IMR-90 (cell line): ENCODE data around the gene VRK2. TPM values are rescaled to one million over a fixed set of nuclear protein-coding genes. Genes with fewer than 3 reads are reported as not detected.

ENCODE experiments used
- ATAC-seq: fragments of 200-7000 bp; cut with Tn5 transposase; 2 replicates; pipeline ENCODE4 v1.9.1; 2020; ENCODE audit warnings: low read depth, mild to moderate bottlenecking, moderate library complexity
- BruUV-seq: library from RNA; stranded (reverse); fragments of 400-500 nt; replicated peaks from 2 replicates; lab custom pipeline; 2021; lab: Mats Ljungman, UMichigan
- CTCF ChIA-PET: fragments of 300-600 bp; formaldehyde crosslinking; extraction: SDS; loops from one replicate; lab custom pipeline; 2021; ENCODE audit warnings: antibody characterized with exemption; lab: Yijun Ruan, JAX
- POLR2A ChIA-PET: fragments of 300-600 bp; sonication (Branson Sonifier 250); formaldehyde crosslinking; loops from one replicate; lab custom pipeline; 2022; ENCODE audit warnings: antibody characterized with exemption; ENCODE audit not compliant: unreplicated experiment; lab: Charles Lee
- DNase-seq: peaks from one replicate; pipeline ENCODE4 v3.0.0; 2013
- H2AFZ ChIP-seq: replicated peaks from 2 replicates; pipeline ENCODE3; 2013; ENCODE audit warnings: low read length, mild to moderate bottlenecking; ENCODE audit not compliant: poor library complexity
- H2AK5ac ChIP-seq: 2 replicates; pipeline ENCODE4 v1.6.1; 2013; ENCODE audit warnings: low read depth, low read length, inconsistent platforms
- H2AK9ac ChIP-seq: replicated peaks from 2 replicates; pipeline ENCODE3; 2013; ENCODE audit warnings: mild to moderate bottlenecking, low read depth, low read length, moderate library complexity; ENCODE audit not compliant: poor library complexity
- H2BK120ac ChIP-seq: 2 replicates; pipeline ENCODE4 v1.6.1; 2013; ENCODE audit warnings: low read depth, low read length, inconsistent platforms
- H2BK15ac ChIP-seq: 3 replicates; pipeline ENCODE4 v1.6.1; 2013; ENCODE audit warnings: low read depth, low read length, inconsistent platforms
- H2BK20ac ChIP-seq: 2 replicates; pipeline ENCODE4 v1.6.1; 2013; ENCODE audit warnings: low read depth, mild to moderate bottlenecking, inconsistent platforms, low read length, moderate library complexity
- H2BK5ac ChIP-seq: 2 replicates; pipeline ENCODE4 v1.6.1; 2013; ENCODE audit warnings: mild to moderate bottlenecking, low read depth, low read length, inconsistent platforms; ENCODE audit not compliant: poor library complexity, severe bottlenecking
- H3K14ac ChIP-seq: replicated peaks from 2 replicates; pipeline ENCODE4 v1.6.1; 2013; ENCODE audit warnings: low read depth, low read length, inconsistent platforms
- H3K18ac ChIP-seq: 2 replicates; pipeline ENCODE4 v1.6.1; 2013; ENCODE audit warnings: low read depth, low read length, control low read depth
- H3K23ac ChIP-seq: 2 replicates; pipeline ENCODE4 v1.6.1; 2013; ENCODE audit warnings: low read depth, low read length, inconsistent platforms
- H3K27ac ChIP-seq: 2 replicates; pipeline ENCODE4 v1.5.1; 2013; ENCODE audit warnings: mild to moderate bottlenecking, control low read depth, low read length; ENCODE audit not compliant: insufficient read depth
- H3K27me3 ChIP-seq: 2 replicates; pipeline ENCODE4 v1.6.1; 2013; ENCODE audit warnings: low read length; ENCODE audit not compliant: control insufficient read depth, insufficient read depth
- H3K36me3 ChIP-seq: 2 replicates; pipeline ENCODE4 v1.6.1; 2013; ENCODE audit warnings: low read length, mixed read lengths; ENCODE audit not compliant: control insufficient read depth, insufficient read depth
- H3K4ac ChIP-seq: 2 replicates; pipeline ENCODE4 v1.6.1; 2013; ENCODE audit warnings: low read depth, low read length, inconsistent platforms
- H3K4me1 ChIP-seq: 2 replicates; pipeline ENCODE4 v1.6.1; 2013; ENCODE audit warnings: low read length, mixed read lengths; ENCODE audit not compliant: control insufficient read depth, insufficient read depth
- H3K4me2 ChIP-seq: 2 replicates; pipeline ENCODE4 v1.6.1; 2013; ENCODE audit warnings: low read depth, mild to moderate bottlenecking, control low read depth, low read length, moderate library complexity
- H3K4me3 ChIP-seq: 2 replicates; pipeline ENCODE4 v1.5.1; 2013; ENCODE audit warnings: low read depth, mild to moderate bottlenecking, control low read depth, low read length, moderate library complexity; ENCODE audit not compliant: insufficient read depth
- H3K56ac ChIP-seq: 2 replicates; pipeline ENCODE4 v1.6.1; 2013; ENCODE audit warnings: low read length, inconsistent platforms; ENCODE audit not compliant: insufficient read depth; ENCODE audit errors: extremely low read depth
- H3K79me1 ChIP-seq, 2 experiments: 2 replicates each; pipeline ENCODE4 v1.6.1; 2013; ENCODE audit warnings: low read length in 2 of 2, inconsistent platforms in 1 of 2, low read depth in 1 of 2
- H3K9ac ChIP-seq: 2 replicates; pipeline ENCODE4 v1.6.1; 2013; ENCODE audit warnings: low read depth, low read length, control low read depth
- H3K9me1 ChIP-seq: 2 replicates; pipeline ENCODE4 v1.6.1; 2013; ENCODE audit warnings: low read length, inconsistent platforms; ENCODE audit not compliant: insufficient read depth
- H3K9me3 ChIP-seq: 2 replicates; pipeline ENCODE4 v1.6.1; 2013; ENCODE audit warnings: low read length; ENCODE audit not compliant: control insufficient read depth, insufficient read depth
- H4K20me1 ChIP-seq: 2 replicates; pipeline ENCODE4 v1.6.1; 2013; ENCODE audit warnings: low read length, inconsistent platforms; ENCODE audit not compliant: insufficient read depth
- H4K5ac ChIP-seq: 2 replicates; pipeline ENCODE4 v1.6.1; 2013; ENCODE audit warnings: mild to moderate bottlenecking, low read depth, low read length, control low read depth
- H4K8ac ChIP-seq, 2 experiments: 2 replicates each; pipeline ENCODE4 v1.6.1; 2013; ENCODE audit warnings: low read depth in 2 of 2, low read length in 2 of 2, control low read depth in 1 of 2, inconsistent platforms in 1 of 2
- H4K91ac ChIP-seq: 2 replicates; pipeline ENCODE4 v1.6.1; 2013; ENCODE audit warnings: low read depth, low read length, inconsistent platforms; ENCODE audit not compliant: insufficient read depth
- CEBPB ChIP-seq: IDR thresholded peaks from 2 replicates; pipeline ENCODE4 v1.6.1; 2012; ENCODE audit warnings: low read depth, low read length, improper control_type of control experiment
- FOS ChIP-seq: fragments of 150-350 bp; IDR thresholded peaks from 2 replicates; pipeline ENCODE4 v1.6.1; 2016; ENCODE audit warnings: low read depth, low read length
- WGBS, 2 experiments: methylation state at CpG; one replicate each; pipeline versions ENCODE4 v1.1.5 to v1.1.7; 2013; ENCODE audit warnings: missing lambda C conversion rate in 2 of 2; ENCODE audit not compliant: insufficient read length in 1 of 2; ENCODE audit errors: extremely low coverage in 2 of 2; 5-methylcytosine and 5-hydroxymethylcytosine counted together
- dilution Hi-C: fragments of 300-500 bp; cut with HindIII; formaldehyde crosslinking; loops from one replicate; pipeline ENCODE4 v1.14.3; 2018; ENCODE audit warnings: low sequenced_read_pairs; ENCODE audit not compliant: unreplicated experiment
- in situ Hi-C: fragments of 300-500 bp; cut with MboI; formaldehyde crosslinking; loops from 3 replicates; pipeline ENCODE4 v1.14.3; 2019; ENCODE audit warnings: low sequenced_read_pairs, inconsistent platforms, mixed read lengths
- intact Hi-C: fragments of 100-400 bp; cut with micrococcal nuclease; formaldehyde crosslinking; loops from 2 replicates; pipeline ENCODE4 v1.10.0; 2022
- polyA plus RNA-seq, 3 experiments: library from polyadenylated mRNA; depleted of rRNA; stranded (reverse); fragments of >200 nt; gene quantifications; 2 replicates each; pipeline ENCODE4 v1.2.3, GENCODE V29; 2012; ENCODE audit warnings: low replicate concordance in 1 of 3
- total RNA-seq: library from RNA; depleted of rRNA; stranded (reverse); fragments of >200 nt; gene quantifications from 2 replicates; pipeline ENCODE4 v1.2.3, GENCODE V29; 2012

VRK2 gene
- total and polyA plus RNA-seq, 2 of the 4 experiments (the other 2 are of a cell fraction) = 12.2 to 22.8 TPM

- H3K56ac ChIP-seq = no peak overlapping the region
- dilution Hi-C loops (no loop called here), in situ Hi-C loops (no loop called here), intact Hi-C loops (no loop called here)
- H2BK5ac ChIP-seq = no peak overlapping the region
- H4K91ac ChIP-seq = no peak overlapping the region
- no peak overlapping the region for H3K27ac ChIP-seq
- H2AFZ ChIP-seq = no peak overlapping the region
- no peak overlapping the region for H3K4me3 ChIP-seq
- ChIA-PET POLR2A (no interaction called here), CTCF (no interaction called here)
- H3K4ac ChIP-seq = no peak overlapping the region
- no peaks in the 10 kb centered on the region for H4K20me1 ChIP-seq
- H2AK5ac ChIP-seq = no peak overlapping the region
- H3K9ac ChIP-seq = no peak overlapping the region
- H2BK15ac ChIP-seq = no peak overlapping the region
- ATAC-seq (peak; percentile 17; the same call in 1 of the 2 replicates), DNase-seq (peak; percentile 23)
- H3K14ac ChIP-seq = no peak overlapping the region
- H3K36me3 ChIP-seq = peaks cover 2% of the 10 kb centered on the region
- no peaks in the 10 kb centered on the region for H3K4me1 ChIP-seq
- no peaks in the 10 kb centered on the region for H3K79me1 ChIP-seq
- no peak overlapping the region for H2BK120ac ChIP-seq
- H2AK9ac ChIP-seq = no peak overlapping the region
- BruUV-seq = no TSS peak
- no peak overlapping the region for H3K4me2 ChIP-seq
- H3K23ac ChIP-seq = no peak overlapping the region
- H3K9me3 ChIP-seq = no peaks in the 10 kb centered on the region
- TF ChIP-seq CEBPB = peak; percentile 89
- TF ChIP-seq FOS = no peak
- H3K9me1 ChIP-seq = no peaks in the 10 kb centered on the region
- H2BK20ac ChIP-seq = no peak overlapping the region
- no peaks in the 10 kb centered on the region for H3K27me3 ChIP-seq
- no peak overlapping the region for H3K18ac ChIP-seq
- no CpG with 5 or more reads among the region's 1 CpG for WGBS, 2 experiments
- H4K5ac ChIP-seq = no peak overlapping the region
- no peak overlapping the region for H4K8ac ChIP-seq
These were observed 149.1 kb downstream of the VRK2 start for GRCh38 chr2:58195662-58196061.
